Type B pancreatic cell (in vitro differentiated cells): ENCODE measurements around the gene DEGS2. TPM values are rescaled to one million over a fixed set of nuclear protein-coding genes. Genes with fewer than 3 reads are reported as not detected.

Experiments used
- DNase-seq: peaks from one replicate; pipeline ENCODE4 v3.0.0; 2021; ENCODE audit warnings: mixed read lengths; ENCODE audit not compliant: unreplicated experiment; ENCODE audit errors: extremely low spot score
- H3K27ac Mint-ChIP-seq: 2 replicates; pipeline ENCODE4 v1.8.0; 2021; ENCODE audit warnings: mild to moderate bottlenecking, mixed read lengths
- H3K27me3 Mint-ChIP-seq: 2 replicates; pipeline ENCODE4 v1.8.0; 2021; ENCODE audit warnings: mixed read lengths
- H3K36me3 Mint-ChIP-seq: 2 replicates; pipeline ENCODE4 v1.8.0; 2021; ENCODE audit warnings: mixed read lengths
- H3K4me1 Mint-ChIP-seq: one replicate; pipeline ENCODE4 v1.8.0; 2021; ENCODE audit warnings: mixed read lengths; ENCODE audit not compliant: unreplicated experiment
- H3K4me3 Mint-ChIP-seq: 2 replicates; pipeline ENCODE4 v1.8.0; 2021; ENCODE audit warnings: mild to moderate bottlenecking, mixed read lengths
- H3K9me3 Mint-ChIP-seq: 2 replicates; pipeline ENCODE4 v1.8.0; 2021; ENCODE audit warnings: mixed read lengths
- total RNA-seq: library from RNA; stranded (reverse); gene quantifications from 2 replicates; pipeline ENCODE4 v1.2.1, GENCODE V29; 2021; ENCODE audit warnings: low replicate concordance
- TF ChIP-seq, protein P1 (sequence below): fragments of 200-600 bp; sonication (generic); conservative IDR thresholded peaks from 2 replicates; pipeline ENCODE4 v1.5.0; 2021; ENCODE audit warnings: antibody characterized with exemption, mild to moderate bottlenecking

The DEGS2 gene
- total RNA-seq, 1 donor from 2014 or later = 5.2 TPM

GRCh38 chr14:100122481-100123223 is 36.8 kb downstream of the DEGS2 start:
- H3K4me1 Mint-ChIP-seq = peaks cover 8% of the 10 kb centered on the region
- no peak for DNase-seq
- no peaks in the 10 kb centered on the region for H3K9me3 Mint-ChIP-seq
- H3K4me3 Mint-ChIP-seq = no peak overlapping the region
- H3K27ac Mint-ChIP-seq = no peak overlapping the region
- TF ChIP-seq, protein P1, sequence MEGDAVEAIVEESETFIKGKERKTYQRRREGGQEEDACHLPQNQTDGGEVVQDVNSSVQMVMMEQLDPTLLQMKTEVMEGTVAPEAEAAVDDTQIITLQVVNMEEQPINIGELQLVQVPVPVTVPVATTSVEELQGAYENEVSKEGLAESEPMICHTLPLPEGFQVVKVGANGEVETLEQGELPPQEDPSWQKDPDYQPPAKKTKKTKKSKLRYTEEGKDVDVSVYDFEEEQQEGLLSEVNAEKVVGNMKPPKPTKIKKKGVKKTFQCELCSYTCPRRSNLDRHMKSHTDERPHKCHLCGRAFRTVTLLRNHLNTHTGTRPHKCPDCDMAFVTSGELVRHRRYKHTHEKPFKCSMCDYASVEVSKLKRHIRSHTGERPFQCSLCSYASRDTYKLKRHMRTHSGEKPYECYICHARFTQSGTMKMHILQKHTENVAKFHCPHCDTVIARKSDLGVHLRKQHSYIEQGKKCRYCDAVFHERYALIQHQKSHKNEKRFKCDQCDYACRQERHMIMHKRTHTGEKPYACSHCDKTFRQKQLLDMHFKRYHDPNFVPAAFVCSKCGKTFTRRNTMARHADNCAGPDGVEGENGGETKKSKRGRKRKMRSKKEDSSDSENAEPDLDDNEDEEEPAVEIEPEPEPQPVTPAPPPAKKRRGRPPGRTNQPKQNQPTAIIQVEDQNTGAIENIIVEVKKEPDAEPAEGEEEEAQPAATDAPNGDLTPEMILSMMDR = no peak
- H3K27me3 Mint-ChIP-seq = no peaks in the 10 kb centered on the region
- peaks cover 4% of the 10 kb centered on the region for H3K36me3 Mint-ChIP-seq

- no peak for DNase-seq
- Mint-ChIP-seq H3K36me3 (peaks cover 4% of the 10 kb centered on the region), H3K4me1 (peaks cover 8% of the 10 kb centered on the region), H3K4me3 (no peak overlapping the region), H3K9me3 (no peaks in the 10 kb centered on the region), H3K27me3 (no peaks in the 10 kb centered on the region), H3K27ac (no peak overlapping the region)
- TF ChIP-seq, protein P1 = no peak
Measured at GRCh38 chr14:100121643-100122480, 37.6 kb downstream of the DEGS2 start.

GRCh38 chr14:100120522-100121269 is 38.7 kb downstream of the DEGS2 start:
- TF ChIP-seq, protein P1 = no peak
- no peaks in the 10 kb centered on the region for H3K9me3 Mint-ChIP-seq
- no peak overlapping the region for H3K4me3 Mint-ChIP-seq
- no peak for DNase-seq
- peaks cover 4% of the 10 kb centered on the region for H3K36me3 Mint-ChIP-seq
- H3K27me3 Mint-ChIP-seq = no peaks in the 10 kb centered on the region
- no peak overlapping the region for H3K27ac Mint-ChIP-seq
- H3K4me1 Mint-ChIP-seq = peaks cover 8% of the 10 kb centered on the region

DNA sequence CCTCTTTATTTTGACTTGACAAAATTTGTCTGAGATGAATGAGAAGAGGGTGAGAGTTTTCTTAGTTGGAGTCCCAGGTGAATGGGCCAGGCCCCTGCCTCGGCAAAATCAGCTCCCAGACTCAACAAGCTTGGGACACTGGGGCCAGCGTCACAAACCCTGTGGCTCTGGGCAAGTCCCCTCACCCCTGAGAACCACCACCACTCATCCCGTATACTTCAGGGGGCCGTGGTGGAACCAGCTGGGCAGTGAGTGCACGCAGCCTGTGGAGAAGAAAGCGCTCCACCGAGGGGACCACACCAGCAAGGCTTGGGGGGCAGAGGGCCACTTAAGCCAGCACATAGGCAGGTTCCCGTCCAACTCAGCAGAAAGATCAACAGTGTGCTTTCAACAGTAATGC is 40.2 kb downstream of the DEGS2 start:
- Mint-ChIP-seq H3K4me1 (peaks cover 8% of the 10 kb centered on the region), H3K27me3 (no peaks in the 10 kb centered on the region), H3K9me3 (no peaks in the 10 kb centered on the region), H3K27ac (no peak overlapping the region), H3K36me3 (peaks cover 4% of the 10 kb centered on the region), H3K4me3 (no peak overlapping the region)
- DNase-seq = no peak
- TF ChIP-seq, protein P1 = no peak

GRCh38 chr14:100118396-100119011 is 40.9 kb downstream of the DEGS2 start:
- DNase-seq = no peak
- TF ChIP-seq, protein P1 = no peak
- Mint-ChIP-seq H3K27me3 (no peaks in the 10 kb centered on the region), H3K36me3 (peaks cover 4% of the 10 kb centered on the region), H3K9me3 (no peaks in the 10 kb centered on the region), H3K4me3 (no peak overlapping the region), H3K27ac (no peak overlapping the region), H3K4me1 (peaks cover 8% of the 10 kb centered on the region)
